GM12892 (cell line): ENCODE results near the gene GLRX5.

Experiments used
- POLR2A ChIP-seq: IDR thresholded peaks from 2 replicates; pipeline ENCODE4 v1.6.1; 2011; ENCODE audit warnings: low read depth, low read length, control low read depth
- POLR2AphosphoS5 ChIP-seq: IDR thresholded peaks from 2 replicates; pipeline ENCODE4 v1.6.1; 2011; ENCODE audit warnings: low read depth, low read length, control low read depth
- TAF1 ChIP-seq: IDR thresholded peaks from 2 replicates; pipeline ENCODE4 v1.6.1; 2011; ENCODE audit warnings: low read depth, mild to moderate bottlenecking, control low read depth, low read length, borderline replicate concordance

DNA sequence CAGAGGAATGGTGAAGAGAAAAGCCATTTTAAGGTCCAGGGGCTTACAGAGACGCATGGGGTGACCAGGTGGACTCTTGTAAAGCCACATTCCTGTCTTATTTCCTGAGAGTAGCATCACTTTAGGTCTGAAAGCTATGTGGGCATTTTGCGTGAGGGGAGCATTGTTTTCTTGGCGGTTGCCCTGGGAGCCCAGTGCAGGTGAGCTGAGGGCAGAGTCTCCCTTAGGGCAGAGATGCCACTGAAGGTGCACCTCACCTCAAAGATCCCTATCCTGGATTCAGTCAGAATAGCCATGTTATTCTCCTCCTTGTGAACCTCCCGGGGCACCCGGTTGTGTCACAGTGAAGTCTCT lies 12.4 kb downstream of the GLRX5 start:
- no peak for TF ChIP-seq POLR2A
- TF ChIP-seq TAF1: no peak
- TF ChIP-seq POLR2AphosphoS5: no peak
